Measurements from ENCODE around the gene OPCML. TPM values are rescaled to one million over a fixed set of nuclear protein-coding genes. Genes with fewer than 3 reads are reported as not detected.

OPCML gene
- polyA plus RNA-seq, 3 donors = not detected

- Histone ChIP-seq H3K27ac (ENCODE audit: low read depth in 1 of 2, low read length in 2 of 2) (no peak overlapping the region), H4K20me1 (ENCODE audit: insufficient read depth, low read length) (no peaks in the 10 kb centered on the region), H3K36me3 (replicated peaks in 1 of 2; ENCODE audit: control insufficient read depth in 1 of 2, insufficient read depth in 2 of 2, low read length in 2 of 2) (no peaks in the 10 kb centered on the region), H3K9me3 (replicated peaks in 1 of 2; ENCODE audit: control insufficient read depth in 1 of 2, insufficient read depth in 1 of 2, low read length in 2 of 2) (no peaks in the 10 kb centered on the region), H3K4me3 (replicated peaks in 1 of 3; ENCODE audit: low read depth in 2 of 3, low read length in 3 of 3) (no peak overlapping the region), H3K4me2 (replicated peaks; ENCODE audit: extremely low read depth, low read length, poor library complexity, severe bottlenecking) (no peak overlapping the region), H3K4me1 (ENCODE audit: control insufficient read depth in 1 of 2, insufficient read depth in 2 of 2, low read length in 2 of 2) (no peaks in the 10 kb centered on the region), H2AFZ (ENCODE audit: insufficient read depth, low read depth, low read length, poor library complexity, severe bottlenecking) (no peak overlapping the region), H3K27me3 (ENCODE audit: control insufficient read depth in 2 of 2, insufficient read depth in 2 of 2, low read length in 2 of 2) (no peaks in the 10 kb centered on the region), H3K79me2 (ENCODE audit: insufficient read depth, low read length) (no peaks in the 10 kb centered on the region), H3K9ac (ENCODE audit: insufficient read depth, low read length, poor library complexity, severe bottlenecking) (no peak overlapping the region)
- intact Hi-C loops (cut with micrococcal nuclease) = no loop called here
- Mint-ChIP-seq H3K27me3 (ENCODE audit: low read depth in 3 of 3) (peaks cover 0 to 2% (median 0%) of the 10 kb centered on the region in 3 donors), H3K36me3 (no peaks in the 10 kb centered on the region), H3K9me3 (no peaks in the 10 kb centered on the region), H3K27ac (no peak overlapping the region), H3K4me3 (no peak overlapping the region), H3K4me1 (no peaks in the 10 kb centered on the region)
- TF ChIP-seq CTCF (IDR thresholded peaks at IDR 0.05) = no peak
- no peak for DNase-seq
- 0% methylated on average over 2 of the region's 4 CpGs for WGBS (ENCODE audit: insufficient coverage)
Measured at GRCh38 chr11:132674151-132674550, 858.1 kb downstream of the OPCML start.

- intact Hi-C loops (cut with micrococcal nuclease) = no loop called here
- no peaks in the 10 kb centered on the region for H3K27me3 ChIP-seq (ENCODE audit: control insufficient read depth in 2 of 2, insufficient read depth in 2 of 2, low read length in 2 of 2)
- Mint-ChIP-seq H3K4me3 (no peak overlapping the region), H3K9me3 (no peaks in the 10 kb centered on the region), H3K27ac (no peak overlapping the region), H3K4me1 (no peaks in the 10 kb centered on the region), H3K36me3 (no peaks in the 10 kb centered on the region), H3K27me3 (ENCODE audit: low read depth in 3 of 3) (no peaks in the 10 kb centered on the region)
- DNase-seq = no peak
- H2AFZ ChIP-seq (ENCODE audit: insufficient read depth, low read depth, low read length, poor library complexity, severe bottlenecking) = no peak overlapping the region
- TF ChIP-seq CTCF (IDR thresholded peaks at IDR 0.05) = no peak
- no CpG with 5 or more reads among the region's 3 CpGs for WGBS (ENCODE audit: insufficient coverage)
- no peak overlapping the region for H3K27ac ChIP-seq (ENCODE audit: low read depth in 1 of 2, low read length in 2 of 2)
- H3K4me3 ChIP-seq (replicated peaks in 1 of 3; ENCODE audit: low read depth in 2 of 3, low read length in 3 of 3) = no peak overlapping the region
- no peak overlapping the region for H3K4me2 ChIP-seq (replicated peaks; ENCODE audit: extremely low read depth, low read length, poor library complexity, severe bottlenecking)
- H3K4me1 ChIP-seq (ENCODE audit: control insufficient read depth in 1 of 2, insufficient read depth in 2 of 2, low read length in 2 of 2) = no peaks in the 10 kb centered on the region
- H3K9ac ChIP-seq (ENCODE audit: insufficient read depth, low read length, poor library complexity, severe bottlenecking) = no peak overlapping the region
- no peaks in the 10 kb centered on the region for H3K79me2 ChIP-seq (ENCODE audit: insufficient read depth, low read length)
- no peaks in the 10 kb centered on the region for H3K36me3 ChIP-seq (replicated peaks in 1 of 2; ENCODE audit: control insufficient read depth in 1 of 2, insufficient read depth in 2 of 2, low read length in 2 of 2)
- no peaks in the 10 kb centered on the region for H3K9me3 ChIP-seq (replicated peaks in 1 of 2; ENCODE audit: control insufficient read depth in 1 of 2, insufficient read depth in 1 of 2, low read length in 2 of 2)
- no peaks in the 10 kb centered on the region for H4K20me1 ChIP-seq (ENCODE audit: insufficient read depth, low read length)
Measured at GRCh38 chr11:132671851-132672370, 860.4 kb downstream of the OPCML start.
